Left lung (tissue), 10 donors: ENCODE results near the gene FUOM. TPM values are rescaled to one million over a fixed set of nuclear protein-coding genes. Genes with fewer than 3 reads are reported as not detected.
"Not testable (repeated sequence)": the region's sequence is repeated elsewhere in the genome, so short reads cannot be mapped to it uniquely, and the experiment has no call there.

Source experiments
- ATAC-seq: fragments of 200-7000 bp; cut with Tn5 transposase; one replicate; pipeline ENCODE4 v1.9.1; 2020; ENCODE audit warnings: moderate library complexity
- DNase-seq, 4 donors: peaks; one replicate each; pipeline ENCODE4 v3.0.0-alpha.2; 2013 to 2020
- H3K27ac ChIP-seq, 2 donors: fragments of 200-600 bp; sonication (generic) in 1 of 2; one replicate each; pipeline versions ENCODE4 v1.5.0 to v1.8.0; 2020 to 2021
- H3K27me3 ChIP-seq, 2 donors: fragments of 200-600 bp; sonication (generic) in 1 of 2; one replicate each; pipeline versions ENCODE4 v1.5.0 to v1.8.0; 2020 to 2021
- H3K36me3 ChIP-seq, 2 donors: fragments of 200-600 bp; sonication (generic) in 1 of 2; one replicate each; pipeline versions ENCODE4 v1.5.0 to v1.8.0; 2020 to 2021
- H3K4me1 ChIP-seq, 2 donors: fragments of 200-600 bp; one replicate each; pipeline ENCODE4 v1.8.0; 2021
- H3K4me3 ChIP-seq, 2 donors: fragments of 200-600 bp; sonication (generic) in 1 of 2; one replicate each; pipeline versions ENCODE4 v1.5.0 to v1.8.0; 2020 to 2021; ENCODE audit warnings: mild to moderate bottlenecking in 1 of 2
- H3K9me3 ChIP-seq, 2 donors: fragments of 200-600 bp; sonication (generic) in 1 of 2; one replicate each; pipeline versions ENCODE4 v1.5.0 to v1.8.0; 2020 to 2021
- CTCF ChIP-seq, 2 donors: fragments of 200-600 bp; sonication (generic) in 1 of 2; IDR thresholded peaks; one replicate each; pipeline versions ENCODE4 v1.5.0 to v1.8.0; 2021; ENCODE audit warnings: antibody characterized with exemption in 2 of 2
- intact Hi-C, 2 donors: fragments of 100-400 bp; cut with DNase I; formaldehyde crosslinking; loops; one replicate each; pipeline versions ENCODE4 v1.11.2 to v1.14.2; 2022
- polyA plus RNA-seq, 6 donors: library from polyadenylated mRNA; unstranded; fragments of 120-200 nt; gene quantifications; one replicate each; pipeline ENCODE4 v1.2.1, GENCODE V29; 2013; ENCODE audit not compliant: insufficient read length in 6 of 6
- total RNA-seq, 2 donors: library from RNA; stranded (reverse); fragmentation: NEBNext Ultra II Directional; extraction: Animal tissue kit (Norgen Biotek cat#: 25700); gene quantifications; one replicate each; pipeline ENCODE4 v1.2.1, GENCODE V29; 2021
- donor health status: DM: no; HTN: yes; CAD: no.
- donor health status: DM: no; HTN: no; CAD: no.

FUOM gene
- total and polyA plus RNA-seq, 8 donors: 6.2 to 24.1 (median 9.4) TPM

GRCh38 chr10:133377818-133378250 lies 20.0 kb upstream of the FUOM start:
- peak overlapping the region; percentile 42 to 76 for H3K27ac ChIP-seq
- intact Hi-C loops: no loop called here
- H3K27me3 ChIP-seq: peaks cover 0 to 29% of the 10 kb centered on the region in 2 donors
- DNase-seq: no peak
- no peak for TF ChIP-seq CTCF (IDR thresholded peaks at IDR 0.05)
- H3K4me3 ChIP-seq: peak overlapping the region; percentile 56 to 81
- no peak for ATAC-seq
- H3K36me3 ChIP-seq: no peaks in the 10 kb centered on the region
- no peaks in the 10 kb centered on the region for H3K9me3 ChIP-seq
- peaks cover 9 to 36% of the 10 kb centered on the region in 2 donors for H3K4me1 ChIP-seq

GRCh38 chr10:133377025-133377817 lies 19.4 kb upstream of the FUOM start:
- no peak overlapping the region for H3K4me3 ChIP-seq
- intact Hi-C loops: no loop called here
- H3K9me3 ChIP-seq: no peaks in the 10 kb centered on the region
- ATAC-seq (no peak), DNase-seq (peak in 1 of 4 donors; percentile 75)
- no peaks in the 10 kb centered on the region for H3K36me3 ChIP-seq
- TF ChIP-seq CTCF (IDR thresholded peaks at IDR 0.05): no peak
- no peak overlapping the region for H3K27ac ChIP-seq
- peaks cover 9 to 39% of the 10 kb centered on the region in 2 donors for H3K4me1 ChIP-seq
- peaks cover 0 to 29% of the 10 kb centered on the region in 2 donors for H3K27me3 ChIP-seq

GRCh38 chr10:133376183-133376582 lies 18.4 kb upstream of the FUOM start:
- Histone ChIP-seq H3K4me1 (peaks cover 9 to 49% of the 10 kb centered on the region in 2 donors), H3K27me3 (peaks cover 0 to 29% of the 10 kb centered on the region in 2 donors)
- intact Hi-C loops, DNase-seq, H3K36me3 ChIP-seq, H3K27ac ChIP-seq, H3K9me3 ChIP-seq, H3K4me3 ChIP-seq, ATAC-seq: not testable (repeated sequence)

GRCh38 chr10:133375357-133376115 lies 17.7 kb upstream of the FUOM start:
- DNase-seq (no peak), ATAC-seq (no peak)
- intact Hi-C loops: no loop called here
- Histone ChIP-seq H3K9me3 (no peaks in the 10 kb centered on the region), H3K36me3 (peaks cover 0 to 4% of the 10 kb centered on the region in 2 donors), H3K27ac (no peak overlapping the region), H3K27me3 (peaks cover 0 to 29% of the 10 kb centered on the region in 2 donors), H3K4me1 (peaks cover 9 to 49% of the 10 kb centered on the region in 2 donors), H3K4me3 (no peak overlapping the region)
- TF ChIP-seq CTCF (IDR thresholded peaks at IDR 0.05): no peak

- H3K27ac ChIP-seq: peak within 1 kb of the TSS; percentile 86 to 90
- no peak for TF ChIP-seq CTCF (IDR thresholded peaks at IDR 0.05)
- DNase-seq: peak; percentile 92 to 100 (median 96)
- peak within 1 kb of the TSS; percentile 63 to 74 for H3K4me3 ChIP-seq
- H3K36me3 ChIP-seq: peaks cover 0 to 25% of the 10 kb centered on the region in 2 donors
- intact Hi-C loops: no loop called here
- peak; percentile 99 for ATAC-seq
- H3K4me1 ChIP-seq: peaks cover 9 to 32% of the 10 kb centered on the region in 2 donors
- H3K27me3 ChIP-seq: peaks cover 0 to 12% of the 10 kb centered on the region in 2 donors
- H3K9me3 ChIP-seq: no peaks in the 10 kb centered on the region
Measured at GRCh38 chr10:133373174-133374090, 15.6 kb upstream of the FUOM start, which contains the start of gene ECHS1. Gene ECHS1 (minus strand): TSS chr10:133373354. CDS start chr10:133373333, 21 bp downstream.
